Left cardiac atrium (tissue), 4 donors: Measurements from ENCODE around the gene CDH12. TPM values are rescaled to one million over a fixed set of nuclear protein-coding genes. Genes with fewer than 3 reads are reported as not detected.
"Not testable (repeated sequence)": the region's sequence is repeated elsewhere in the genome, so short reads cannot be mapped to it uniquely, and the experiment has no call there.

Experiments
- ATAC-seq, 2 donors: fragments of 200-7000 bp; cut with Tn5 transposase; one replicate each; pipeline ENCODE4 v1.9.1; 2020; ENCODE audit warnings: mild to moderate bottlenecking in 2 of 2, moderate library complexity in 2 of 2
- DNase-seq: peaks from one replicate; pipeline ENCODE4 v3.0.0-alpha.2; 2020
- intact Hi-C, 2 donors: fragments of 100-400 bp; cut with DNase I; formaldehyde crosslinking; loops; one replicate each; pipeline versions ENCODE4 v1.14.1 to v1.15.1; 2022 to 2023
- total RNA-seq, 2 donors: library from RNA; stranded (reverse); fragmentation: NEBNext Ultra II Directional; extraction: Animal tissue kit (Norgen Biotek cat#: 25700); gene quantifications; one replicate each; pipeline ENCODE4 v1.2.1, GENCODE V29; 2021
- donor health status: DM: no; HTN: yes; CAD: no.
- donor health status: DM: no; HTN: yes; CAD: no; lungs with severe emphysema.
- donor health status: DM: yes; HTN: yes; CAD: no.
- donor health status: Dilated cardiomyopathy.

The CDH12 gene
- total RNA-seq, 2 donors from 2014 or later, result not detected

DNA sequence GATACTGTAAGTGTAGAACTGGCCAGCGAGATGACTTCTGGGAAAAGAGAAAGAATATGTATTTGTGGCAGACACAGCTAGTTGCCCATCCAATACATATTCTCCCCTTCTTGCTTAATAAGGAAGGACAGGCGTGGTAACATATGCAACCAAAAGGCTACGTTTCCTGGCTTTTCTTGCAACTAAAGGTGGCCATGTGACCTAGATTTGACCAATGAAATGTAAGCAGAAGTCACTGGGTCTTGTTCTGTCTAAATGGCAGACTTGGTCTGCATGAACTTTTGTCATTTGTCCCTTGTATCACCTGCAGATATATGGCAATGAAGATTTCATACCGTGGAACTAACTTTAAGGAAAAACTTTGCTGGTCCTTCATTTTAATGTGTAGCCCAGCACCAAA lies 183.8 kb downstream of the CDH12 start:
- DNase-seq, result no peak
- ATAC-seq, result no peak
- intact Hi-C loops, result no loop called here

DNA sequence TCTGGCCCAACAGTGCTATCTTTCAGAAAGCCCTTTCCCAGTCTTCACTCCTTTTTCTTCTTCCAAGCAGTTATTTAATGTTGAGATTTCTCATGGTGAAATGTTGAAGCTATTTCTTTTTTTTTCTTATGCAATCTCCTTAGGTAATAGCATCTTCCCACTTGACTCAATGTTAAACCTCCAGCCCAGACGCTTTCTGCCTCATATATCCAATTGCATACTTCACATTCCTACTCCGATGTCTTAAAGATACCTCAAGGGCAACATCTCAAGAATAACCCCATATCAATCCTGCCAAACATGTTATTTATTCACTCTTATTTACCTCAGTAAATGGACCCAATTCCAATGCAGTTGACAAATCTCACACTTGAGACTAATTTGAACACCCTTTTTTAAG lies 187.3 kb downstream of the CDH12 start:
- no peak for ATAC-seq
- intact Hi-C loops, result no loop called here
- no peak for DNase-seq

DNA sequence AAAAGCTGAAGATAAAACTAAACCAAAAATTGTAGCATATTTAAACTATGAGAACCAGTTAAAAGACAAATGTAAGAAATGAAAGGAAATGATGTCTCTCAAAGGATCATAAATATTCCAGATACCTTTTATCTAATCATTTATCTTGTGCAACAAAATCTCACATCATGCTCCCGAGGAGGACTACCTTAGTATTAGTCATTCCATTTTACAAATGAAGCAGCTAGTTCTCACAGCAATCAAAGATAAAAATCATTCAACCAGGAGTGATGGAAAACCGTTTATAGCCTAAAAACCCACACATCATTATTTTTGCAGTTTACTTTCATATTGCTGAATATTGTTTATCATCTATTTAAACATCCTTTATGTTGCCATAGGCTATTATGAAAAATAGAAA lies 190.0 kb downstream of the CDH12 start:
- DNase-seq, result no peak
- intact Hi-C loops, result no loop called here
- no peak for ATAC-seq

DNA sequence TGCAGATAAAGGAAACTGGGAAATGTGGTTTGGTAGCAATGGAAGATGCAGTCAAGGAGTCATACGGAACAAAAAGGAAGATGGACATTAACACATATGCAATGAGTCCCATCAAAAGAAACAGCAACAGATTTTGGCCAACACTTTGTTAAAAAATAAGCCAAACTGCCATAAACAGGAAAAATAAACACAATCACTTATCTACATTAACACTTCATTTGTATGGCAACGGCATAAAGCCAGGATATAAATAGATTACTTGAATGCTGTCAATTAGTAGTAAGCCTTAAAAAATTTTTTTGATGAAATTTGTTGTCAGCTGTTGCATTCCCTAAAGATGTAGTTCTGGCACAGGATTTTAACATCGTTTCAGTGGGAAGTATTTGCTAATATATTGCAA lies 190.8 kb downstream of the CDH12 start:
- intact Hi-C loops, result no loop called here
- no peak for ATAC-seq
- DNase-seq, result no peak

DNA sequence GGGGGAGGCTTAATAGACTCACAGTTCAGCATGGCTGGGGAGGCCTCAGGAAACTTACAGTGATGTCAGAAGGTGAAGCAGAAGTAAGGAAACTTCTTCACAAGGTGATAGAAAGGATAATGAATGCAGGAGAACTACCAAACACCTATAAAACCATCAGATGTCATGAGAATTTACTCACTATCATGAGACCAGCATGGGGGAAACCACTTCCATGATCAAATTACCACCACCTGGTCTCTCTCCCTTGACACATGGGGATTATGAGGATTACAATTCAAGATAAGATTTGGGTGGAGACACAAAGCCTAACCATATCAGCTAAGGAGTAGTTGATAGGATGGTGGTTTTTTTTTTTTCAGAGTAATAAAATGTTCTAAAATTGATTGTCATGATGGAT lies 201.8 kb downstream of the CDH12 start:
- ATAC-seq (no peak), DNase-seq (no peak)
- intact Hi-C loops, result no loop called here

DNA sequence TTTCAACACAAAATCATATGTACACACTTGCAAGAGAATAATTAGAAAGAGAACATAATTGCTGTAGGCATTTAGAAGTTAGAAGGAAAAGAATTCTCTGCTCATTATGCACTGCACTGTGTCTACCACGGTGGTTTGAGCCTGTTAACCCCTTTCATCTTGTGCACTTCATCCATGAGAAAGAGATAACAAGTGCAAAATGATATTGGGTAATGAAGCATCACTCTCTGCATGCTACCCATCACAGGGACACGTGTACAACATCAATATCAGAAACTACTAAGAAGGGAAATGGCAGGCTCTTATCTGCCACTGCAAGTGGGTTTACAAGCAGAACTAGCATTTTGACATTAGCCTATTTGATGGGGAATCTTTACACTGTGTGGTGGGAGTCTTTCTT lies 202.6 kb downstream of the CDH12 start:
- intact Hi-C loops, result no loop called here
- ATAC-seq (no peak), DNase-seq (no peak)

DNA sequence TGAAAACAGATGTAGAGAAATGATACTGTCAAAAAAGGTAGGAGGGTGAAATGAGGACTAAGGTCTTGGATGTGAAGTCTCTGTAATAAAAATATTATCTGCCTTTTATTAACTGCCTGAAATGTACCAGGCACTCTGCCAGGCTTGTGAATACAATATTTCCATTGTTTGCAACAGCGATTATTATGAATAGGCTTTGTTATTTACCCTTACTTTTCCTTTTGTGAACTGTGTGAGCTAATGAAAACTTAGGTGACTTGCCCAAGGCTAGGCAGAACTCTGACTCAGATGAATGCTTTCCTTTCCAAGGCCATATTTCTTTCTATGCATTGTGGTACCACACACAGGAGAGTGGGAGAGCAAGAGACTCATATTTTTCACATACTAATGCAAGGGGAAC lies 204.1 kb downstream of the CDH12 start:
- intact Hi-C loops, result no loop called here
- no peak for ATAC-seq

DNA sequence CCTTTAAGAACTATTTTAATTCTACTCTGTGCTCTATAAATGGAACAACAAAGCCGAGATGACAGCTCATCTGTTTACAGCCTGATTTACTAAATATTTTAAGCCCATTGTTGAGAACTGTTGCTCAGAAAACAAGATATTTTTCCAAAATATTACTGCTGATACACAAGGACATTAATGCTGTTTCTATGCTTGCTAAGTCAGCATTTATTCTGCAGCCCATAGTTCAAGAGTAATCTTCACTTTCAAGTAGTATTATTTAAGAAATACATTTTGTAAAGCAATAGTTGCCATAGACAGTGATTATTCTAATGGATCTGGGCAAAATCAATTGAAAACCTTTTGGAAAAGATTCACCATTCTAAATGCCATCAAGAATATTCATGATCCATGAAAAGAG lies 208.3 kb downstream of the CDH12 start:
- ATAC-seq (no peak), DNase-seq (no peak)
- intact Hi-C loops, result no loop called here

More for the DNA sequence above, 204.1 kb downstream of the CDH12 start:
- no peak for DNase-seq

DNA sequence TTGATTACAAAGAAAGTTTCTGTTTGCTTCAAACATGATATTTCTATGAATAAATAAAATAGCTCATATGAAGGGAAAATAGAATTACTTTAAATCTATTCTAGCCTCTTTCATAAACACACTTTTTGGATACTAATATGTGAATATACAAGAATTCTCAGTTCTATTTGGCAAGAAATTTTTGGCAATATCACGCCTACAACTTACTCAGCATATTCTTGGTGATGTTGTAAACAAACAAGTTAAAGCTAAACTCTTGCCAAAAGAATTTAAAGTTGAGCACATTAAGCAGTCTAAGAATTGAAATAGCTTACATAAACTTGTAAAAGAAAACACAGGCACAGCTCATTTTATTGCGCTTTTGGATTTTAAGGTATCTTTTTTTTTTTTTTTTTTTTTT lies 209.8 kb downstream of the CDH12 start:
- intact Hi-C loops, result no loop called here
- no peak for DNase-seq
- no peak for ATAC-seq

DNA sequence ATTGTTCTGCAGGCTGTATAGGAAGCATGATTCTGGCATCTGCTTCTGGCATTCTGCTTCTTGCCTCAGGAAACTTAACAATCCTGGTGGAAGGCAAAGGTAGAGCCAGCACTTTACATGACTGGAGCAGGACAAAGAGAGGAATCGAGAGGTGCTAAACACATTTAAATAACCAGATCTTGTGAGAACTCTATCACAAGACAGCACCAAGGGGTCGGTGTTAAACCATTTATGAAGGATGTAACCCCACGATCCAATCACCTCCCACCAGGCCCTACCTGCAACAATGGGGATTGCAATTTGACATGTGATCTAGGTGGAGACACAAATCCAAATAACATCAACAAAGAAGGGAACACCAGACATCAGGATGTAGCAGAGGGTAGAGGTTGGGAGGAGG lies 221.5 kb downstream of the CDH12 start:
- DNase-seq (no peak), ATAC-seq (no peak)
- intact Hi-C loops, result no loop called here

DNA sequence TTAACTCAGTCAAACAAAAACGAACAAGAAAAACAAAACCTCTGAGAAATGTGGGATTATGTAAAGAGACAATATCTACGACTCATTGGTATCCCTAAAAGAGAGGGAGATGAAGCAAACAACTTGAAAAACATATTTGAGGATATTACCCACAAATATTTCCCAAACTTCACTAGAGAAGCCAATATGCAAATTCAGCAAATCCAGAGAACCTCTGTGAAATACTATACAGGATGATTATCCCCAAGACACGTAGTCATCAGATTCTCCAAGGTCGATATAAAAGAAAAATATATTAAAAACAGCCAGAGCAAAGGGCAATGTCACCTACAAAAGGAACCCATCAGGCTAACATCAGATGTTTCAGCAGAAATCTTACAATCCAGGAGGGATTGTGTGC lies 226.1 kb downstream of the CDH12 start:
- no peak for ATAC-seq
- intact Hi-C loops, result no loop called here
- no peak for DNase-seq

DNA sequence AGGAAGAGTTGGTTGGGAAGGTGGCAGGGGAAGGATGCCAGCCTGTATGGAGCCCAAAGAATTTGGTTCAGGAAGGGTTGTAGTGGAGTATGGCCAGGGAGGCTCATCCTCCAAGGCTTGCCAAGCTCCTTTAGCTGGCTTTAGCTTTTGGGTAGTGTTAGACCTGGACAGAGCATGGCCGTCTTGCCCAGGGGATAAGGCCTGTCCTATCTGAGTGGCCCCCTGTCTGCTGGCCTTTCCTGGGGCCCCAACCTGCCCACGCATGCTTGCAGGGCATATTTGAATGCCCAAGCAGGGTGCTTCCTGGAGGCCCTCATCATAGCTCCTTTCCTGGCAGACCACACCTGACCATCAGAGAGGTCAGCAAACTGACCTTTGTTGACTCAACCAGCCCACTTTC lies 227.7 kb downstream of the CDH12 start:
- intact Hi-C loops, result no loop called here
- ATAC-seq, result no peak
- DNase-seq, result no peak

DNA sequence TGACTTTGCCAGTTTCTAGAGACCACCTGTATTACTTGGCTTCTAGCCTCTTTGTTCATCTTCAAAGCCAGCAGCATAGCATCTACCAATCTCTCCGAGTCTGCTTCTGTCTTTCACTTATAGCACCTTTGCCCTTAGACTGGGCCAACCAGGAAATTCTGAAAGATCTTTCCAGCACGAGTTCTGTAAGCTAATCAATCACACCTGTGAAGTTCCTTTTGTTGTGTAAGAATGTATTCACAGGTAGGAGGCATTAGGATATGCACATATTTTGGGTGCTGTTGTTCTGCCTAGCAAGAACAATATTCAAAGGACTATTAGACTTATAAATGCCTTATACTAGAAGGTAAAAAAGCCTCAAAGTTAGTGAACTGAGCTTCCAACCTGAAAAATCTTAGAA lies 232.1 kb downstream of the CDH12 start:
- ATAC-seq (no peak), DNase-seq (no peak)
- intact Hi-C loops, result no loop called here

DNA sequence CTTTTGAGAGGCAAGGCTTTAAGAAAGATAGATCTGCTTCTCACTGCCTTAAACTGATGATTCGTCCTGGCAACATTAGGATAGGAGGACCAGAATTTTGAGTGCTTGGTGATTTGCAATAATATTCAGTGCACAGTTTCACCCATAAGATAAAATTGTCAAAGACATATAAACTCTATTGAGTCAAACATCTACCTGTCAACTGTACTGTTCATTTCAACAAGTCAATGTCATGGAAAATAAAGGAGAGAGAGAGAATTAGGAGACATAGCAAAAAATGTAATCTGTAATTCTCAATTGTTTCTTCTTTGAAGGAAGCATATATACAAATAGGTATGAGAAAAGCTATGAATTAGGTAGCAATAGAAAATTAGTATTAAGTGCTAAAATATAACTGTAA lies 237.2 kb downstream of the CDH12 start:
- no peak for DNase-seq
- no peak for ATAC-seq
- intact Hi-C loops, result no loop called here

DNA sequence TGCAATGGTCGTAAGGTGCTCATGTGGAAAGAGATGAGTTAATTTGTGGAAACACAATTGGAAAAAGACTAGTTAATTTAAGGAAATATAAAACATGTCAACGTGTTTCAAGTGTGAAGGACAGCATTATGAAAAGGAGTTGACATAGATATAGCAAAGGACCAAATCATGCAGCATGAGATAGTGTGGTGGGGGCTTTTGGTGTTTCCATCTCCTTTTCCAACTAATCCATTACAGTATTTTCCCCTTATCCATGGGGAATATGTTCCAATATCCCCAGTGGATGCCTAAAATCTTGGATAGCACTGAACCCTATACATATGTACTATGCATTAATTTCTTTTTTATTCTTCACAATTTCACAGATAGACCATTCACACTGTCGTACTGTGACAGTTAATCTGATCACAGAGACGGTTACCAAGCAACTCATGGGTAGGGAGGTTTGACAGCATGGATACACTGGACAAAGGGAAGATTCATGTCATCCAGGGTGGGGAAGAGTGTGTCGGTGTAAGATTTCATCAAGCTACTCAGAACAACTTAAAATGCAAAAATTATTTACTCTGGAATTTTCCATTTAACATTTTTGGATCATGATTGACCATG lies 238.6 kb downstream of the CDH12 start:
- DNase-seq (no peak), ATAC-seq (no peak)
- intact Hi-C loops, result no loop called here

DNA sequence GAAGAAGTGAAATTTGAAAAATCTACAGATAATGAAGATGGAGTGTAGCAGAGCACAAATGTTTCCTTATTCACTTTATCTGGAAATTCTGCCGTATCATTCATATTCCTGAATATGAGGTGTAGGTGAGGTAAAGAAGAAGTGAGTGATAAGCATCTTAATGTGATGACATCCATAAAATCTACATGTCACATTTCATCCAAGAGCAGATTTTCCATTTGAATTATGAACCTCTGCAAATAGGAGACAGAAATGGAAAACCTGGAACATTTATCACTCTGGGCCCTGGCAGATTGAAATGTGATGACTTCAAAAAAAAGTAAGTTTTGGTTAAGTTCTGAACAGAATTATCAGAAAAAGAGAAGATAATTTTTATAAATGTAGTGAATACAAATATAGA lies 240.2 kb downstream of the CDH12 start:
- intact Hi-C loops, result no loop called here
- DNase-seq (no peak), ATAC-seq (no peak)

DNA sequence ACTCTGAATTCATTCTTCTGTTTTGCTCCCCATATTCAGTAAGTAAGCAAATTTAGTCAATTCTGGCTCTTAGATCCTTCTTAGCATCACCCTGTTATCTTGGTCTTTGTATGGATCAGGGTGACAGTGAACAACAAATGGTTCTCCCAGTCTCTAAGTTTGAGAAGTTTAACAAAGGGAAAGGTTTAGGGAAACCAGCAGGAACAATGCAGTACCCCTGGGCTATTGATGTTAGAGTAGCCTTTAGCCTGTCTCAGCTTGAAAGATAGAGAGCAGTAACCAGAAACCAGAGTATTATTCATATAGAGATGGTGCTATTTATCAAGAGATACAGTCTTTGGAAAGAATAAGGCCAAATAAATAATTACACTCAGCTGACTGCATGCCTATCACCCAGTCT lies 241.8 kb downstream of the CDH12 start:
- DNase-seq (no peak), ATAC-seq (no peak)
- intact Hi-C loops, result no loop called here

DNA sequence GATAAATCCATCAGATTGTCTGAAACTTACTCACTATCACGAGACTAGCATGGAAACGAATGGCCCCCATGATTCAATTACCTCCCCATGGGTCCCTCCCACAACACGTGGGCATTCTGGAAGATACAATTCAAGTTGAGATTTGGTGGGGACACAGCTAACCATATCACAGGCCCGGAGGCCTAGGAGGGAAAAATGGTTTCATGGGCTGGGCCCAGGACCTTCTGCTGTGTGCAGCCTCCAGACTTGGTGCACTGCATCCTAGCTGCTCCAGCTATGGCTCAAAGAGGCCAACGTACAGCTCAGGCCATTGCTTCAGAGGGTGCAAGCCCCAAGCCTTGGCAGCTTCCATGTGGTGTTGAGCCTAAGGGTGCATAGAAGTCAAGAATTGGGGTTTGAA lies 245.6 kb downstream of the CDH12 start:
- ATAC-seq, DNase-seq, intact Hi-C loops: not testable (repeated sequence)

DNA sequence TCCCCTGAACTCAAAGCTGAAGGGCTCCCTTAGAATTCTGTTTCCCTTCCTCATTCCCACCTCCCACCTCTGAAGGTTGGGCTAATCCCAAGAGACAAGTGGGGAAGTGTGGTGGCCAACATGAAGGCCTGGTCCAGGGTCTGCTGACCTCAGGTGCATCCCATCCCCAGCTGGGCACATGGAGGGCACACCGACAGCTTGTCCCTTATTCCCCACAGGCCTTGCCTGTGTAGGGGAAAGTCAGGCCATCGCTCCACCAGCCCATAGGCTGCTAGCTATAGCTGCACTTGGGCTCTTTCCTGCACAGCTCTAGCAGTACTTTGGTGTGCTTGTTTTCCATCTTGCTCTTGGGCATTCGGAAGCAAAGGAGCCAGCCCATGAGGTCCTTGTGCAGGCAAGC lies 247.7 kb downstream of the CDH12 start:
- DNase-seq (no peak), ATAC-seq (no peak)
- intact Hi-C loops, result no loop called here

DNA sequence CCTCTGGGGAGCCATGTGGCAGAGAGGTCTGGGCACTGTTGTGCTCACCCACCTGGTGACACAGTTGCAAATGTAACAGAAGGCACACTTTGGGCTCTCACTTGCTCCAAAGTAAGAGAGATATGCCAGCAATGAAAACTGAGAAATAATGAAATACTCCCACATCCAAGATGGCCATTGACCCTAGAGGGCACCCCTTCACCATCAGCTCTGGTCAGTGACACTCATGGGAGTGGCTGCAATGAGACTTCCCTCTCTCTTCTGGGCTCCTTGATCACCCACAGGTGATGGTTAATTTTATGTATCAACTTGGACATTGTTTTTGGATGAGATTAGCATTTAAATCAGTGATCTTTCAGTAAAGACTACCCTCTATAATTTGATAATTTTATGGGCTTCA lies 248.4 kb downstream of the CDH12 start:
- intact Hi-C loops, result no loop called here
- no peak for ATAC-seq
- DNase-seq, result no peak

DNA sequence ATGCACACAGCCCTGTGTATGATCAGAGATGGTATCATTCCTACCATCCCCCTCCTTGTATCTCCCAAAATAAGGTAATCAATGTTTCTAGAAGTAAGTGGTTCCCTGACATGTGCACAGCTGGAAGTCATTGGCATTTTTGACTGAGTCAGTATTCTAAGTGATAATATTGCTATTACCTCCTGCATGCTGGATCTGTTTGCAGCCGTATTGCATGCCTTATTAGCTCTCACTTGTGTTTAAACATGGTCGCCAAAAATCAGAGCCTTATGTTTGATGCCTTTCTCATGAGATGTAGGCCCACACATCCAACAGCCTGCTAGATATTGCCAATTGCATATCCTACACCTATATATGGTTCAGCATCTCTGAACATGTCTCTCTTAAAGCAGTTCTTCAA lies 254.3 kb downstream of the CDH12 start:
- ATAC-seq (no peak), DNase-seq (no peak)
- intact Hi-C loops, result no loop called here

DNA sequence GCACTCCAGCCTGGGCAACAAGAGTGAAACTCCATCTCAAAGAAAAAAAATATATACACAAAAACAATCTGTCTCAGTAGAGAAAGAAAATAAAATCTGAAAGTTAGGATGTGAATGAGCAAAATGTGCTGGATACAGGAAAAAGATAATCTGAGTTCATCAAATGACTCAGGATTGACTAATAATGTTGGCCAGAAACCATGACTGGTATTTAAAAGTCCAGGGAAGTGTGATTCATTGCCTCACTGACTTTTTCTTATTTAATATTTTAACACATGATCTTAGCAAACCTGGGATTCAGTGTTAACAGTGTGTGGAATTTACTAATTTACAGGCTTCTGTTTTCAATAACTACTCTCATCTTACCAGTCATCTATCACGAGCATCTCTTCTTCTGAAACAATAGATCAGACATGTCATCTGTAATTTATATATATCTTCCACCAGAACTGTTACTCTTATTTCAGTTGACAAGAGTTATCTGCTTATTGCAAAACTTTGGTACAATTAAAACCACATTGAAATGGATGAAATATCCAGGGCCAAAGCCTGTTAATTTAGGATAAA lies 256.7 kb downstream of the CDH12 start:
- DNase-seq (no peak), ATAC-seq (peak; percentile 30 to 79)
- intact Hi-C loops, result no loop called here
